T47D (cell line): Measurements from ENCODE around the gene POLD1.

Source experiments
- DNase-seq, 2 experiments: peaks; one replicate each; pipeline versions ENCODE4 v3.0.0 to v3.0.0-alpha.2; 2011 to 2012; ENCODE audit warnings: low read depth in 1 of 2, low spot score in 1 of 2
- JUND ChIP-seq: IDR thresholded peaks from 2 replicates; pipeline ENCODE4 v1.6.1; 2012; ENCODE audit warnings: low read depth
- in situ Hi-C: cut with HindIII; loops from 2 replicates; pipeline ENCODE4 v1.10.0; 2016; ENCODE audit warnings: low sequenced_read_pairs, low pct_unique_long_range_greater_than_20kb

POLD1 gene

GRCh38 chr19:50376166-50377050, 7.7 kb upstream of the POLD1 start, which contains the start of gene NR1H2:
Gene NR1H2 (plus strand): TSS chr19:50376457. CDS start chr19:50377606, 1,149 bp downstream.
- TF ChIP-seq JUND, result no peak
- peak; percentile 71 to 97 for DNase-seq
- in situ Hi-C loops, result no loop called here

GRCh38 chr19:50377051-50377461, 7.1 kb upstream of the POLD1 start:
- in situ Hi-C loops, result no loop called here
- TF ChIP-seq JUND, result no peak
- no peak for DNase-seq

- in situ Hi-C loops, result no loop called here
- no peak for DNase-seq
- TF ChIP-seq JUND, result no peak
These were observed 6.6 kb upstream of the POLD1 start for GRCh38 chr19:50377517-50377916.

- no peak for DNase-seq
- in situ Hi-C loops, result no loop called here
- TF ChIP-seq JUND, result no peak
These were observed 5.8 kb upstream of the POLD1 start for GRCh38 chr19:50378169-50378862.

GRCh38 chr19:50378863-50379236, 5.3 kb upstream of the POLD1 start:
- DNase-seq, result no peak
- in situ Hi-C loops, result no loop called here
- TF ChIP-seq JUND, result no peak

- TF ChIP-seq JUND, result no peak
- in situ Hi-C loops, result no loop called here
- DNase-seq, result no peak
These were observed 4.5 kb upstream of the POLD1 start for GRCh38 chr19:50379602-50380001.

- DNase-seq, result no peak
- TF ChIP-seq JUND, result no peak
- in situ Hi-C loops, result no loop called here
These were observed 4.0 kb upstream of the POLD1 start for GRCh38 chr19:50380137-50380536.

GRCh38 chr19:50380751-50381151, 3.4 kb upstream of the POLD1 start:
- in situ Hi-C loops, result no loop called here
- TF ChIP-seq JUND, result no peak
- no peak for DNase-seq

- in situ Hi-C loops, result no loop called here
- TF ChIP-seq JUND, result no peak
- DNase-seq, result no peak
These were observed 2.0 kb upstream of the POLD1 start for GRCh38 chr19:50381881-50382729.

GRCh38 chr19:50383001-50383851, 921 bp upstream of the POLD1 start:
- no peak for TF ChIP-seq JUND
- no peak for DNase-seq
- in situ Hi-C loops, result no loop called here

GRCh38 chr19:50384685-50385535, 763 bp downstream of the POLD1 start:
- in situ Hi-C loops, result no loop called here
- TF ChIP-seq JUND, result no peak
- DNase-seq, result no peak
